GM23248 (cell line): ENCODE data around the gene OR2W3. TPM values are rescaled to one million over a fixed set of nuclear protein-coding genes. Genes with fewer than 3 reads are reported as not detected.

Source experiments
- DNase-seq: peaks from one replicate; pipeline ENCODE4 v3.0.0-alpha.2; 2015
- H2AFZ ChIP-seq: fragments of 200-600 bp; sonication (generic); 2 replicates; pipeline ENCODE4 v1.6.1; 2016; ENCODE audit warnings: antibody characterized with exemption
- H3F3A ChIP-seq: fragments of 200-600 bp; sonication (generic); 2 replicates; pipeline ENCODE4 v1.6.1; 2016; ENCODE audit warnings: mild to moderate bottlenecking, antibody characterized with exemption, mixed run types; ENCODE audit not compliant: insufficient read depth
- H3K27ac ChIP-seq: fragments of 200-600 bp; sonication (generic); 2 replicates; pipeline ENCODE4 v1.5.1; 2016; ENCODE audit warnings: mild to moderate bottlenecking
- H3K27me3 ChIP-seq: fragments of 200-600 bp; sonication (generic); replicated peaks from 2 replicates; pipeline ENCODE4 v1.6.1; 2016; ENCODE audit warnings: mild to moderate bottlenecking; ENCODE audit not compliant: insufficient read depth
- H3K36me3 ChIP-seq: fragments of 200-600 bp; sonication (generic); 2 replicates; pipeline ENCODE4 v1.6.1; 2016; ENCODE audit warnings: low read depth, mild to moderate bottlenecking
- H3K4me1 ChIP-seq: fragments of 200-600 bp; sonication (generic); 2 replicates; pipeline ENCODE4 v1.6.1; 2016; ENCODE audit warnings: mild to moderate bottlenecking; ENCODE audit not compliant: insufficient read depth
- H3K4me2 ChIP-seq: fragments of 200-600 bp; sonication (generic); one replicate; pipeline ENCODE4 v1.6.1; 2016; ENCODE audit warnings: mild to moderate bottlenecking; ENCODE audit not compliant: unreplicated experiment
- H3K4me3 ChIP-seq: fragments of 200-600 bp; sonication (generic); 2 replicates; pipeline ENCODE4 v1.5.1; 2016; ENCODE audit warnings: mild to moderate bottlenecking
- H3K79me2 ChIP-seq: fragments of 200-600 bp; sonication (generic); 2 replicates; pipeline ENCODE4 v1.6.1; 2016; ENCODE audit warnings: mild to moderate bottlenecking; ENCODE audit not compliant: insufficient read depth
- H3K9ac ChIP-seq: fragments of 200-600 bp; sonication (generic); 2 replicates; pipeline ENCODE4 v1.6.1; 2016; ENCODE audit warnings: mild to moderate bottlenecking
- H3K9me2 ChIP-seq: fragments of 200-600 bp; sonication (generic); 2 replicates; pipeline ENCODE4 v1.6.1; 2016; ENCODE audit warnings: mixed run types, mild to moderate bottlenecking, moderate library complexity; ENCODE audit not compliant: insufficient read depth
- H3K9me3 ChIP-seq: fragments of 200-600 bp; sonication (generic); one replicate; pipeline ENCODE4 v1.6.1; 2017; ENCODE audit warnings: low read depth
- H4K20me1 ChIP-seq: fragments of 200-600 bp; sonication (generic); 2 replicates; pipeline ENCODE4 v1.6.0; 2016; ENCODE audit not compliant: insufficient read depth
- EZH2 ChIP-seq: fragments of 200-600 bp; sonication (generic); IDR thresholded peaks from 2 replicates; pipeline ENCODE4 v1.6.1; 2018; ENCODE audit warnings: antibody characterized with exemption, mild to moderate bottlenecking; ENCODE audit not compliant: insufficient read depth, poor library complexity, severe bottlenecking
- EZH2phosphoT487 ChIP-seq: fragments of 200-600 bp; sonication (generic); IDR thresholded peaks from 2 replicates; pipeline ENCODE4 v1.6.1; 2018; ENCODE audit warnings: antibody characterized with exemption, moderate library complexity, mild to moderate bottlenecking, low read depth; ENCODE audit not compliant: insufficient read depth
- WGBS, 2 experiments: methylation state at CpG; one replicate each; pipeline ENCODE4 v1.1.6; 2015 to 2017; ENCODE audit warnings: low lambda C conversion rate in 2 of 2, low coverage in 1 of 2; ENCODE audit errors: missing lambda C conversion rate in 2 of 2; 5-methylcytosine and 5-hydroxymethylcytosine counted together
- in situ Hi-C: fragments of 300-500 bp; cut with MboI; formaldehyde crosslinking; loops from 2 replicates; pipeline ENCODE4 v1.15.0; 2020
- polyA plus RNA-seq: library from polyadenylated mRNA; unstranded; fragments of >200 nt; fragmentation: Nextera tagmentation; extraction: Ambion mirVana; gene quantifications from 2 replicates; pipeline ENCODE4 v1.2.1, GENCODE V29; 2016
- total RNA-seq: library from RNA; depleted of rRNA; stranded (reverse); fragments of >200 nt; shearing (Covaris generic); gene quantifications from 2 replicates; pipeline ENCODE4 v1.2.3, GENCODE V29; 2014

The OR2W3 gene
- total and polyA plus RNA-seq, 2 experiments from 2014 or later, result not detected

GRCh38 chr1:247854899-247855545 lies 40.4 kb upstream of the OR2W3 start:
- no peak for DNase-seq
- in situ Hi-C loops, result no loop called here
- H3K27me3 ChIP-seq, result no peaks in the 10 kb centered on the region
- H3K9me3 ChIP-seq, result no peaks in the 10 kb centered on the region
- no peak for TF ChIP-seq EZH2
- TF ChIP-seq EZH2phosphoT487, result no peak
- H3K9ac ChIP-seq, result no peak overlapping the region
- 37% methylated on average over 14 of the region's 14 CpGs for WGBS, 2 experiments
- no peaks in the 10 kb centered on the region for H3F3A ChIP-seq
- no peak overlapping the region for H2AFZ ChIP-seq
- no peak overlapping the region for H3K4me2 ChIP-seq
- H3K27ac ChIP-seq, result no peak overlapping the region
- H3K36me3 ChIP-seq, result no peaks in the 10 kb centered on the region
- no peaks in the 10 kb centered on the region for H3K79me2 ChIP-seq
- H3K9me2 ChIP-seq, result no peaks in the 10 kb centered on the region
- H3K4me3 ChIP-seq, result no peak overlapping the region
- no peaks in the 10 kb centered on the region for H4K20me1 ChIP-seq
- H3K4me1 ChIP-seq, result no peaks in the 10 kb centered on the region

DNA sequence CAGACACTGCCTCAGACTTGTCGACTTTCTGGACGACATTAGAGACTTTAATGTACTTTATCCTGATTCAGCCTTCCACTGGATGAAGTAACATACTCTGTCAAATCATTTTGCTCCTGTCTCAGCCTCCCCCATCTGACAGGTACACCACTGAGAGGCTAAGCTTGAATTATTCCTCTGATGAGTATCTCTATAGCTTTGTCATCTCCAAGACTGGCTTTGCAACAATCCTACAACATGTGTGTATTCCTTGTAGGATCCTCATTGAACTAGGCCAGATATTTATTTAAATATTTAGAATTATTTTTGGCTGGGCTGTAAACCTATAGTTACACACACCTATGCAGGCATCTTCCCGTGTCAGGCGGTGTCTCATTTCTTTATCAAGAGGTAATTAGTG lies 39.5 kb upstream of the OR2W3 start:
- Histone ChIP-seq H3K4me3 (no peak overlapping the region), H3K9ac (no peak overlapping the region), H3K9me3 (no peaks in the 10 kb centered on the region), H3K4me1 (no peaks in the 10 kb centered on the region), H2AFZ (no peak overlapping the region), H3K4me2 (no peak overlapping the region), H4K20me1 (no peaks in the 10 kb centered on the region), H3K27me3 (no peaks in the 10 kb centered on the region), H3K27ac (no peak overlapping the region), H3K36me3 (no peaks in the 10 kb centered on the region), H3K9me2 (no peaks in the 10 kb centered on the region), H3K79me2 (no peaks in the 10 kb centered on the region), H3F3A (no peaks in the 10 kb centered on the region)
- TF ChIP-seq EZH2phosphoT487 (no peak), EZH2 (no peak)
- 45 to 49% methylated on average over 4 of the region's 4 CpGs for WGBS, 2 experiments
- in situ Hi-C loops, result no loop called here
- no peak for DNase-seq

- H3K4me2 ChIP-seq, result no peak within 1 kb of the TSS
- 11% methylated on average over 51 to 75 of the region's 109 CpGs for WGBS, 2 experiments
- no peak within 1 kb of the TSS for H3K27ac ChIP-seq
- H3K79me2 ChIP-seq, result no peaks in the 10 kb centered on the region
- H3K36me3 ChIP-seq, result no peaks in the 10 kb centered on the region
- H3K4me3 ChIP-seq, result no peak within 1 kb of the TSS
- no peak within 1 kb of the TSS for H2AFZ ChIP-seq
- no peaks in the 10 kb centered on the region for H3K4me1 ChIP-seq
- H3K9me2 ChIP-seq, result no peaks in the 10 kb centered on the region
- DNase-seq, result no peak
- no peaks in the 10 kb centered on the region for H3K27me3 ChIP-seq
- in situ Hi-C loops, result no loop called here
- H3F3A ChIP-seq, result no peaks in the 10 kb centered on the region
- no peak within 1 kb of the TSS for H3K9ac ChIP-seq
- H4K20me1 ChIP-seq, result no peaks in the 10 kb centered on the region
- TF ChIP-seq EZH2 (no peak), EZH2phosphoT487 (no peak)
- no peaks in the 10 kb centered on the region for H3K9me3 ChIP-seq
Observed at GRCh38 chr1:247857069-247857984, 38.1 kb upstream of the OR2W3 start, which contains the start of gene TRIM58. Gene TRIM58 (plus strand): TSS chr1:247857187. CDS start chr1:247857247, 60 bp downstream.

DNA sequence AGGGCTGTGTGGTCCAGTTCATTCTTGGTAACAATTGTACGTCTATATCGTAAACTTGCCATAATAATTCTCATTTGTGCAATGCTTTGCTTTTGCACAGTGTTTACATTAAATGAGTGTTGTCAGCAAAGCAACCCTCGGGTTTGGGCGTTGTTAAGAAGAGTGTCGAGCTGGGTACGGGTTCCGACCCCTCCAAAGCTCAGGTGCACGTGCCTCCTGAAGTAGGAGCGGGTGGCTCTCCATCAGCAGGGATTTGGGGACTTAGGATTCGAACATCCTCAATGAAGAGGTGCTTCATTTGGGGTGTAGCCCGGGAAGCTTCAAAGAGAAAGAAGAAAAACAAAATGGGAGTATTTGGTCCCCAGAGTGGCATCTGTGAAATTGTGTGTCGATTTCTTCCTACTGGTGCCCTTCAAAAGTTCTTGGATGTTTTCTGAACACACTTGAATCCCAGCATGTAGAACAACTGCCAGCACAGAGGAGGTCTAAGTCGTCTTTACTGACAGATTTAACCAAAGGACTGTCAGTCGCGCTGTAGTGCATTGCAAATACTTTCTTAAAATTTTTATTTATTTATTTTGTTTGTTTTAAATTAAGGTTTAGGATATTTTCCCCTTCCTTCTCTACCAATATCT lies 37.3 kb upstream of the OR2W3 start:
- in situ Hi-C loops, result no loop called here
- H3K4me3 ChIP-seq, result no peak overlapping the region
- H2AFZ ChIP-seq, result no peak overlapping the region
- H3K27ac ChIP-seq, result no peak overlapping the region
- H3K79me2 ChIP-seq, result no peaks in the 10 kb centered on the region
- no peaks in the 10 kb centered on the region for H4K20me1 ChIP-seq
- H3K9ac ChIP-seq, result no peak overlapping the region
- no peaks in the 10 kb centered on the region for H3K27me3 ChIP-seq
- no peaks in the 10 kb centered on the region for H3K4me1 ChIP-seq
- TF ChIP-seq EZH2, result no peak
- TF ChIP-seq EZH2phosphoT487, result no peak
- H3K9me3 ChIP-seq, result no peaks in the 10 kb centered on the region
- no peaks in the 10 kb centered on the region for H3K9me2 ChIP-seq
- no peak overlapping the region for H3K4me2 ChIP-seq
- no peak for DNase-seq
- 31 to 35% methylated on average over 15 of the region's 15 CpGs for WGBS, 2 experiments
- H3K36me3 ChIP-seq, result no peaks in the 10 kb centered on the region
- H3F3A ChIP-seq, result no peaks in the 10 kb centered on the region
